GM18505 (cell line): ENCODE data around the gene SHLD2.
"Not testable (repeated sequence)": the region's sequence is repeated elsewhere in the genome, so short reads cannot be mapped to it uniquely, and the experiment has no call there.

Source experiments
- ATAC-seq: cut with Tn5 transposase; IDR thresholded peaks from one replicate; pipeline ENCODE4 v1.9.1; 2021; ENCODE audit not compliant: unreplicated experiment
- POLR2A ChIP-seq: IDR thresholded peaks from 4 replicates; pipeline ENCODE4 v1.6.1; 2011; ENCODE audit warnings: borderline replicate concordance; ENCODE audit not compliant: insufficient read depth, insufficient read length; ENCODE audit errors: extremely low read depth

Gene SHLD2

GRCh38 chr10:87079106-87079836 lies 15.7 kb upstream of the SHLD2 start:
- no peak for ATAC-seq
- no peak for TF ChIP-seq POLR2A

DNA sequence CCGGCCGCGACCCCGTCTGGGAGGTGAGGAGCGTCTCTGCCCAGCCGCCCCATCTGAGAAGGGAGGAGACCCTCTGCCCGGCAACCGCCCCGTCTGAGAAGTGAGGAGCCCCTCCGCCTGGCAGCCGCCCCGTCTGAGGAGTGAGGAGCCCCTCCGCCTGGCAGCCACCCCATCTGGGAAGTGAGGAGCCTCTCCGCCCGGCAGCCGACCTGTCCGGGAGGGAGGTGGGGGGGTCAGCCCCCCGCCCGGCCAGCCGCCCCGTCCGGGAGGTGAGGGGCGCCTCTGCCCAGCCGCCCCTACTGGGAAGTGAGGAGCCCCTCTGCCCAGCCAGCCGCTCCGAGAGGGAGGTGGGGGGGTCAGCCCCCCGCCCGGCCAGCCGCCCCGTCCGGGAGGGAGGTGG lies 14.4 kb upstream of the SHLD2 start:
- not testable (repeated sequence) for ATAC-seq

DNA sequence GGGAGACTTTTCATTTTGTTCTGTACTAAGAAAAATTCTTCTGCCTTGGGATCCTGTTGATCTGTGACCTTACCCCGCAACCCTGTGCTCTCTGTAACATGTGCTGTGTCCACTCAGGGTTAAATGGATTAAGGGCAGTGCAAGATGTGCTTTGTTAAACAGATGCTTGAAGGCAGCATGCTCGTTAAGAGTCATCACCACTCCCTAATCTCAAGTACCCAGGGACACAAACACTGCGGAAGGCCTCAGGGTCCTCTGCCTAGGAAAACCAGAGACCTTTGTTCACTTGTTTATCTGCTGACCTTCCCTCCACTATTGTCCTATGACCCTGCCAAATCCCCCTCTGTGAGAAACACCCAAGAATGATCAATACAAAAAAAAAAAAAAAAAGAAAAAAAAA lies 13.4 kb upstream of the SHLD2 start:
- ATAC-seq = not testable (repeated sequence)

- ATAC-seq = not testable (repeated sequence)
These were observed 12.8 kb upstream of the SHLD2 start for GRCh38 chr10:87082219-87082618.

GRCh38 chr10:87083576-87084290 lies 11.3 kb upstream of the SHLD2 start:
- ATAC-seq = peak; percentile 44

DNA sequence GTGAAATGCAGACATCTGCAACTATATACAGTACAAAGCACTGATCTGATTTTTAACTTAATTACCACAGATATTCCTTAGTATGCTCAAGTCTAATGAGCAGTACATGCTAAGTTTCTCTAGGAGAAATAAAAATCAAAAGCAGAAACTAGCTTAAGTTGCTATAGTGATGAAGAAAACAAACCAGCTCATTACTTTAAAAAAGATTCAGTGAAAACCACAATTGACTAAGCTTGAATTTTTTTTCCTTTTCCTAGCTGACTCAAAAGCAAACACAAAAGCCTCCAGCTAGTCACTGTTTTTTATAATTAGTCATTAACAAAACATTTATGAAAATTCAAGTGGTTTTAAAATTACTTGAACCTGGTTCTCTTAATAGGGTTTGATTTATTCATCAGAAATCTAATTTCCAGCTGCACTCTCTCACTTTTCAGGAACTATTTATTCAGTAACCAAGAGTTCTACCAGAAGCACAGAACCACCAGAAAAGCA lies 10.7 kb upstream of the SHLD2 start:
- peak; percentile 68 for ATAC-seq

- no peak for TF ChIP-seq POLR2A
- no peak for ATAC-seq
These were observed 9.5 kb upstream of the SHLD2 start for GRCh38 chr10:87085537-87085936.

DNA sequence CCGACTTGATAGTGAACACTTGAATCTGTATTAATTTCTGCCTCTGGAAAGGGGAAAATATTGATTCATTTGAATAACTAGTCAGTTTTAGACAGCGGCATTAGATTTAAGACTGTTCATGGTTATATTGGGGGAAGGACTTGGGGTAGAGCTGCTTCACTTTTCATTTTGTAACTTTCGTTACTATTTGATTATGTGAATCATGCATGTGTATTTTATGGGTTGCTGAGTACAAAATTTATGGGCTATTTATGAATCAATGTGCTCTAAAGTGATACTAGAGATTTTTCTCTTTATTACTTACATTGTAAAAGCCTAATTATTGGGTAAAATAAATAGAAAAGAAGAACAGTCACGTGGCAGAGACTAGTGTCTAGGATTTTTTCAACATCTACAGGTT lies 5.3 kb upstream of the SHLD2 start:
- ATAC-seq = no peak
- TF ChIP-seq POLR2A = no peak

- ATAC-seq = no peak
- no peak for TF ChIP-seq POLR2A
These were observed 4.2 kb upstream of the SHLD2 start for GRCh38 chr10:87090779-87091178.

- ATAC-seq = no peak
- TF ChIP-seq POLR2A = no peak
These were observed 2.6 kb upstream of the SHLD2 start for GRCh38 chr10:87092376-87092860.

DNA sequence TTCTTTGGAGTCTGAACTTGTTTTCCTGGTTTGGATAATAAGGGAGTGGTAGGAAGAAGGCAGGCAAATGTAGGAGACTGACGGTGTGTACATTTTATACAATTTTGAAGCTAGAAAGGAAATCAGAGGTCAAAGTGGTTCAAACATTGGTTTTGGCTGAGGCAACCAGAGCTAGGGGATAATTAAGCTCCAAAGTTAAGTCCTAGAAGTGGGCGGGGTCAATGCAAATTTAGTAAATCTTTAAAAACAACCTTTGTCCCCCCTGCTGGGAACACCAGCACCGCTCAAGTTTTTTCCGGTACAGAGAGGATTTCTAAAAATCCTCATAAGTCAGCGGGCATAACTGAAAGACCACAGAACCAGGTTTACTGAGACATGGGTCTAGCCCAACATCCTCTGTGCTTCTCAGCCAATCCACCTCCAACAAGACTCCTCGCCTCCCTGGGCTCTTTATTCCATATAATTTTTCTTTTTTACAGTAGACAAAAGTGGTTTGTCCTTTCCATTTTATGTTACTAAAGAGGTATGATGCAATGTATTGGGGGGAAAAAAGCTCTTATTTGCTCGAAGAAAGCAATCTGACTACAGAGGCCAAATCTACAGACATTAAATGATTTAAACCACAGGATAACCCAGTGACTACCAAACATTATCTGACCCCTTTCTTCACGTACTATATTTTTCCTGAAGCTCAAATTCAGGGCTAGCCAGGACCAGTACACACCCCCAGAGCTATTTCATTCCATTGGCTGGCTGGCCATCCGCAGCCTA lies 2.0 kb upstream of the SHLD2 start:
- peak; percentile 24 for TF ChIP-seq POLR2A
- no peak for ATAC-seq

DNA sequence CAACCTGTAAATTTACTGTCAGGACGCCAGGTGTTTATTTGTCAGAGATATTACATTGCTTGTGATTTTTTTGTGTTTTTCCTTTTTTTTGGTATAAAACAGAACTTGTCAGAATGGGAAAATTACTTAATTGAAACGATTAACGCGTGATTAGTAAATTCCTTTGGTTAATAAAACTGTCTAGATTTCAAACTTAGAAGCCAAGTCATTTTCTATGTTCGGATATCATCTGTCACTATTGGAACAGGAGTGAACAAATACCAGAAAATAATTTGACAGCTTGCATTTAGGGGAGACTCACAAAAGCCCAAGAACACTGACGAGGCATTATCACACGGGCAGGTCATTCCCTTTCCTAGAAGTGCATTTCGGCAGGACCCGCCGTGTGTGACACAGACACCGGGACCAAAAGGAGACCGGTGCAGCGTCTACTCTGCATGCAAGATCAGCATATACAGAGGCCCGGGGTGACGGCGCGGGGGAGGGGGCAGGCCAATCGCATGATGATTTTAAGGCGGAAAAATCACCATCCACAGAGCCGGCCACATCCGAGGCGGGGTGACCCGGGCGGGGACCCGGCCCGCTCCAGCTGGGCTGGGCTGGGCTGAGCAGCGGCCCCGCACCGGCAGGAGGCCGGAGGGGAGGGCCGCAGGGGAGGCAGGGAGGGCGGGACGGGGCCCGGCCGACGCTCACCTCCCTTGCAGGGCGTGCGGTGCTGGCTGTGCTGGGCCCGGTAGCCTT lies 1.2 kb upstream of the SHLD2 start:
- peak; percentile 23 for ATAC-seq

GRCh38 chr10:87095236-87095945 lies 385 bp downstream of the SHLD2 start:
- TF ChIP-seq POLR2A = peak; percentile 78
- peak; percentile 47 for ATAC-seq

More for the DNA sequence above, 1.2 kb upstream of the SHLD2 start:
- TF ChIP-seq POLR2A = peak; percentile 45
